Measurements from ENCODE around the gene TMC3. TPM values are rescaled to one million over a fixed set of nuclear protein-coding genes. Genes with fewer than 3 reads are reported as not detected.
"Not testable (repeated sequence)": the region's sequence is repeated elsewhere in the genome, so short reads cannot be mapped to it uniquely, and the experiment has no call there.

Gene TMC3
- 0.08 TPM for polyA plus RNA-seq (ENCODE audit: insufficient read length)

GRCh38 chr15:81373775-81374395 is at the start of gene TMC3:
TSS of gene TMC3 (minus strand) at chr15:81374213. CDS start at chr15:81374077, 136 bp downstream.
- DNase-seq (ENCODE audit: low read depth), result no peak

- no peak for DNase-seq (ENCODE audit: low read depth)
Observed at GRCh38 chr15:81421461-81421860, 47.4 kb upstream of the TMC3 start.

- peak; percentile 17 for DNase-seq (ENCODE audit: low read depth)
Observed at GRCh38 chr15:81419332-81419943, 45.4 kb upstream of the TMC3 start.

- no peak for DNase-seq (ENCODE audit: low read depth)
Observed at GRCh38 chr15:81418891-81419290, 44.9 kb upstream of the TMC3 start.

GRCh38 chr15:81418444-81418843 is 44.4 kb upstream of the TMC3 start:
- no peak for DNase-seq (ENCODE audit: low read depth)

- not testable (repeated sequence) for DNase-seq (ENCODE audit: low read depth)
Observed at GRCh38 chr15:81414274-81414968, 40.4 kb upstream of the TMC3 start.

GRCh38 chr15:81413851-81414250 is 39.8 kb upstream of the TMC3 start:
- no peak for DNase-seq (ENCODE audit: low read depth)

GRCh38 chr15:81411969-81412633 is 38.1 kb upstream of the TMC3 start:
- no peak for DNase-seq (ENCODE audit: low read depth)

GRCh38 chr15:81411051-81411450 is 37.0 kb upstream of the TMC3 start:
- DNase-seq (ENCODE audit: low read depth), result no peak

GRCh38 chr15:81410318-81410753 is 36.3 kb upstream of the TMC3 start:
- DNase-seq (ENCODE audit: low read depth), result peak; percentile 58

GRCh38 chr15:81407718-81408117 is 33.7 kb upstream of the TMC3 start:
- DNase-seq (ENCODE audit: low read depth), result no peak

GRCh38 chr15:81407176-81407575 is 33.2 kb upstream of the TMC3 start:
- no peak for DNase-seq (ENCODE audit: low read depth)

GRCh38 chr15:81400640-81401236 is 26.7 kb upstream of the TMC3 start:
- peak; percentile 20 for DNase-seq (ENCODE audit: low read depth)

- DNase-seq (ENCODE audit: low read depth), result no peak
Observed at GRCh38 chr15:81398910-81399551, 25.0 kb upstream of the TMC3 start.

- no peak for DNase-seq (ENCODE audit: low read depth)
Observed at GRCh38 chr15:81398456-81398855, 24.4 kb upstream of the TMC3 start.

GRCh38 chr15:81394603-81395002 is 20.6 kb upstream of the TMC3 start:
- no peak for DNase-seq (ENCODE audit: low read depth)

- DNase-seq (ENCODE audit: low read depth), result no peak
Observed at GRCh38 chr15:81391657-81392056, 17.6 kb upstream of the TMC3 start.

GRCh38 chr15:81388436-81388770 is 14.4 kb upstream of the TMC3 start:
- DNase-seq (ENCODE audit: low read depth), result no peak

GRCh38 chr15:81387621-81388435 is 13.8 kb upstream of the TMC3 start:
- DNase-seq (ENCODE audit: low read depth), result no peak

GRCh38 chr15:81386947-81387346 is 12.9 kb upstream of the TMC3 start:
- no peak for DNase-seq (ENCODE audit: low read depth)

- DNase-seq (ENCODE audit: low read depth), result no peak
Observed at GRCh38 chr15:81385721-81386076, 11.7 kb upstream of the TMC3 start.

Data from forelimb muscle (tissue), 1 donor.